Measurements from ENCODE around the gene ALPK1. TPM values are rescaled to one million over a fixed set of nuclear protein-coding genes. Genes with fewer than 3 reads are reported as not detected.

ALPK1 gene
- total and polyA plus RNA-seq, 11 donors = 1.3 to 21.7 (median 3.2) TPM

- intact Hi-C loops (cut with DNase I) = no loop called here
- 68 to 79% (median 72%) methylated on average over 4 of the region's 4 CpGs for WGBS, 4 donors
Observed at GRCh38 chr4:112451104-112451503, 153.9 kb downstream of the ALPK1 start.

GRCh38 chr4:112451831-112452230, 154.7 kb downstream of the ALPK1 start:
- 58 to 66% (median 63%) methylated on average over 4 of the region's 4 CpGs for WGBS, 4 donors
- no peak for ATAC-seq
- Histone ChIP-seq H3K4me3 (no peak overlapping the region), H3K9me3 (peaks cover 0 to 14% (median 0%) of the 10 kb centered on the region in 12 donors), H3K4me1 (no peaks in the 10 kb centered on the region), H3K27ac (no peak overlapping the region), H3K36me3 (no peaks in the 10 kb centered on the region), H3K27me3 (no peaks in the 10 kb centered on the region)
- DNase-seq = no peak
- intact Hi-C loops (cut with DNase I) = no loop called here
- TF ChIP-seq POLR2A (IDR thresholded peaks at IDR 0.05) = no peak
- no peak for TF ChIP-seq CTCF (IDR thresholded peaks at IDR 0.05)

More at GRCh38 chr4:112451104-112451503, 153.9 kb downstream of the ALPK1 start:
- TF ChIP-seq POLR2A (IDR thresholded peaks at IDR 0.05) = no peak
- TF ChIP-seq CTCF (IDR thresholded peaks at IDR 0.05) = no peak
- Histone ChIP-seq H3K9me3 (peaks cover 0 to 18% (median 1%) of the 10 kb centered on the region in 12 donors), H3K27ac (no peak overlapping the region), H3K4me1 (no peaks in the 10 kb centered on the region), H3K36me3 (no peaks in the 10 kb centered on the region), H3K4me3 (no peak overlapping the region), H3K27me3 (no peaks in the 10 kb centered on the region)
- ATAC-seq (no peak), DNase-seq (no peak)

- WGBS, 4 donors = 45 to 64% (median 61%) methylated on average over 2 of the region's 2 CpGs
- no peak for TF ChIP-seq POLR2A (IDR thresholded peaks at IDR 0.05)
- no peaks in the 10 kb centered on the region for H3K36me3 ChIP-seq
Observed at GRCh38 chr4:112453321-112453720, 156.2 kb downstream of the ALPK1 start.

GRCh38 chr4:112472318-112472717, 175.1 kb downstream of the ALPK1 start:
- H3K36me3 ChIP-seq = no peaks in the 10 kb centered on the region
- no peaks in the 10 kb centered on the region for H3K4me1 ChIP-seq
- ATAC-seq = no peak
- intact Hi-C loops (cut with DNase I) = no loop called here
- TF ChIP-seq POLR2A (IDR thresholded peaks at IDR 0.05) (no peak), CTCF (IDR thresholded peaks at IDR 0.05) (no peak)
- H3K4me3 ChIP-seq = no peak overlapping the region
- DNase-seq = no peak
- H3K27me3 ChIP-seq = no peaks in the 10 kb centered on the region
- H3K9me3 ChIP-seq = peaks cover 0 to 13% (median 0%) of the 10 kb centered on the region in 12 donors
- H3K27ac ChIP-seq = no peak overlapping the region

More at GRCh38 chr4:112453321-112453720, 156.2 kb downstream of the ALPK1 start:
- Histone ChIP-seq H3K9me3 (peaks cover 0 to 15% (median under 1%) of the 10 kb centered on the region in 12 donors), H3K27ac (no peak overlapping the region), H3K27me3 (no peaks in the 10 kb centered on the region), H3K4me1 (no peaks in the 10 kb centered on the region), H3K4me3 (no peak overlapping the region)
- DNase-seq (no peak), ATAC-seq (no peak)
- intact Hi-C loops (cut with DNase I) = no loop called here

- intact Hi-C loops (cut with DNase I) = no loop called here
- Histone ChIP-seq H3K36me3 (no peaks in the 10 kb centered on the region), H3K4me1 (no peaks in the 10 kb centered on the region), H3K4me3 (no peak overlapping the region), H3K9me3 (peaks cover 0 to 13% (median 0%) of the 10 kb centered on the region in 12 donors), H3K27ac (no peak overlapping the region), H3K27me3 (no peaks in the 10 kb centered on the region)
- TF ChIP-seq CTCF (IDR thresholded peaks at IDR 0.05) (no peak), POLR2A (IDR thresholded peaks at IDR 0.05) (no peak)
- WGBS, 4 donors = 90 to 97% (median 95%) methylated on average over 2 of the region's 2 CpGs
- DNase-seq = no peak
- no peak for ATAC-seq
Observed at GRCh38 chr4:112473985-112474384, 176.8 kb downstream of the ALPK1 start.
